Measurements from ENCODE around the gene MIPEP.

DNA sequence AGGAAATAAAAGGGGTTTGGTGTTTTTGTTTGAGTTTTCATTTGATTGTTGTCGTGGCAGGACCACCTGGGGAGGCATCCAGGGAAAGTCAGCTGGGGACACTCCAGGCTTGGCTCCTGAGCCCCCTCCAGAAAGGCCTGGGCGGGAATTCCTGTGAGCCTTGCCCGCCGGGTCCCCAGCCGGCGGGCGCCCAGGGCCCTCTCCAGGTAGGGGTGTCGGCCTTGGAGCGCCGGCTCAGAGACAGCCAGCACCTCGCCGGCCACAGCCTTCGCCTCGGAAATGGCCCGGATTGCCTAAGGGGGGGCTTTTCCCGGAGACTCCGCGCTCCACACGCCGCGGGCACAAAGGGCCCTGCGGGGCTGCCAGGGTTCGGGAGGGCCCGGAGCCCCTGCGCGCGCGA is 194.0 kb downstream of the MIPEP start:
- TF ChIP-seq POLR2AphosphoS5 (IDR thresholded peaks at IDR 0.05) = no peak
- TF ChIP-seq, protein P1, sequence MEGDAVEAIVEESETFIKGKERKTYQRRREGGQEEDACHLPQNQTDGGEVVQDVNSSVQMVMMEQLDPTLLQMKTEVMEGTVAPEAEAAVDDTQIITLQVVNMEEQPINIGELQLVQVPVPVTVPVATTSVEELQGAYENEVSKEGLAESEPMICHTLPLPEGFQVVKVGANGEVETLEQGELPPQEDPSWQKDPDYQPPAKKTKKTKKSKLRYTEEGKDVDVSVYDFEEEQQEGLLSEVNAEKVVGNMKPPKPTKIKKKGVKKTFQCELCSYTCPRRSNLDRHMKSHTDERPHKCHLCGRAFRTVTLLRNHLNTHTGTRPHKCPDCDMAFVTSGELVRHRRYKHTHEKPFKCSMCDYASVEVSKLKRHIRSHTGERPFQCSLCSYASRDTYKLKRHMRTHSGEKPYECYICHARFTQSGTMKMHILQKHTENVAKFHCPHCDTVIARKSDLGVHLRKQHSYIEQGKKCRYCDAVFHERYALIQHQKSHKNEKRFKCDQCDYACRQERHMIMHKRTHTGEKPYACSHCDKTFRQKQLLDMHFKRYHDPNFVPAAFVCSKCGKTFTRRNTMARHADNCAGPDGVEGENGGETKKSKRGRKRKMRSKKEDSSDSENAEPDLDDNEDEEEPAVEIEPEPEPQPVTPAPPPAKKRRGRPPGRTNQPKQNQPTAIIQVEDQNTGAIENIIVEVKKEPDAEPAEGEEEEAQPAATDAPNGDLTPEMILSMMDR (IDR thresholded peaks at IDR 0.05) = no peak

Data from breast epithelium (tissue), 3 donors.